NCI-H748 treated with DMSO at 0.1 percent for 48 hours (cell line): Measurements from ENCODE around the gene CDK5RAP1.

Experiments used
- DNase-seq: peaks from one replicate; lab custom pipeline; 2025; lab: John Stamatoyannopoulos, UW

Gene CDK5RAP1

GRCh38 chr20:33333616-33334015 is 67.7 kb downstream of the CDK5RAP1 start:
- DNase-seq: no peak

- no peak for DNase-seq
These were observed 68.3 kb downstream of the CDK5RAP1 start for GRCh38 chr20:33332905-33333456.

- no peak for DNase-seq
These were observed 72.9 kb downstream of the CDK5RAP1 start for GRCh38 chr20:33328157-33329137.

- no peak for DNase-seq
These were observed 76.0 kb downstream of the CDK5RAP1 start for GRCh38 chr20:33325350-33325749.

GRCh38 chr20:33323236-33323635 is 78.1 kb downstream of the CDK5RAP1 start:
- DNase-seq: no peak

GRCh38 chr20:33322456-33322855 is 78.9 kb downstream of the CDK5RAP1 start:
- no peak for DNase-seq

- DNase-seq: no peak
These were observed 81.3 kb downstream of the CDK5RAP1 start for GRCh38 chr20:33320006-33320405.

GRCh38 chr20:33318096-33318429 is 83.3 kb downstream of the CDK5RAP1 start:
- no peak for DNase-seq

GRCh38 chr20:33317424-33318095 is 83.8 kb downstream of the CDK5RAP1 start:
- no peak for DNase-seq

- no peak for DNase-seq
These were observed 84.4 kb downstream of the CDK5RAP1 start for GRCh38 chr20:33316958-33317357.

- DNase-seq: no peak
These were observed 85.0 kb downstream of the CDK5RAP1 start for GRCh38 chr20:33316343-33316742.

GRCh38 chr20:33313686-33314314 is 87.5 kb downstream of the CDK5RAP1 start:
- DNase-seq: no peak

- DNase-seq: no peak
These were observed 88.7 kb downstream of the CDK5RAP1 start for GRCh38 chr20:33312583-33312982.

GRCh38 chr20:33311996-33312395 is 89.3 kb downstream of the CDK5RAP1 start:
- no peak for DNase-seq

GRCh38 chr20:33311011-33311410 is 90.3 kb downstream of the CDK5RAP1 start:
- DNase-seq: no peak

- no peak for DNase-seq
These were observed 90.9 kb downstream of the CDK5RAP1 start for GRCh38 chr20:33310327-33310899.

GRCh38 chr20:33309631-33310030 is 91.7 kb downstream of the CDK5RAP1 start:
- no peak for DNase-seq
